GM18505 (cell line): ENCODE data around the gene RABGAP1L.

Source experiments
- ATAC-seq: cut with Tn5 transposase; IDR thresholded peaks from one replicate; pipeline ENCODE4 v1.9.1; 2021; ENCODE audit not compliant: unreplicated experiment
- POLR2A ChIP-seq: IDR thresholded peaks from 4 replicates; pipeline ENCODE4 v1.6.1; 2011; ENCODE audit warnings: borderline replicate concordance; ENCODE audit not compliant: insufficient read depth, insufficient read length; ENCODE audit errors: extremely low read depth

The RABGAP1L gene

DNA sequence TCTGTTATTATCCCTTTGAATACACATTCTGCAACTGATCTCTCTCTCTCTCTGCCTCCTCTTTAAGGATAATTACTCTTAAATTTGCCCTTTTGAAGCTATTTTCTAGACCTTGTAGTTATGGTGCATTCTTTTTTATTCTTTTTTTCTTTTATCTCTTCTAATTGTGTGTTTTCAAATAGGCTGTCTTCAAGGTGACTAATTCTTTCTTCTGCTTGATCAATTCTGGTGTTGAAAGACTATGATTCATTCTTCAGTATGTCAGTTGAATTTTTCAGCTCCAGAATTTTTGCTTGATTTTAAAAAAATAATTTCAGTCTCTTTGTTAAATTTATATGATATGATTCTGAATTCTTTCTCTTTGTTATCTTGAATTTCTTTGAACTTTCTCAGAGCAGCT, 192.8 kb downstream of the RABGAP1L start:
- ATAC-seq = no peak
- TF ChIP-seq POLR2A = no peak

- no peak for ATAC-seq
- TF ChIP-seq POLR2A = no peak
Observed at GRCh38 chr1:174352883-174353608, 193.7 kb downstream of the RABGAP1L start.

DNA sequence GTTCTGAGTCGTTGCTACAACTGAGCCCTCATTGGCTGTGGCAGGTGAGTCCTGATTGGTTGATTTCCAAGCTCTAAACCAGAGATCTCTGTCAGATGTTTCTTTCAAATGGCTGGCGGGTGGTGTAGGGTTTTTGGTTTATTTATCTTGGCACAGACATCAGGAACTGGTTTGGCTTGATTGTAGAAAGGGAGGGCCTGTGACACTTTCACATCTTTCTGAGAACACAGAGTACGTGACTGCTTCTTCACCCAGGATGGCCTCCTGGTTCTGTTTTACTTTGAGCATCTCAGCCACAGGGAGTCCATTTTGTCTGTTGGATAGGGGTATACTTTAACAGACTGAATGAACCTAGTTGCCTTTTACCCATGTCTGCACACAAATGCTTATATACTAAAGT, 199.0 kb downstream of the RABGAP1L start:
- no peak for TF ChIP-seq POLR2A
- ATAC-seq = no peak

DNA sequence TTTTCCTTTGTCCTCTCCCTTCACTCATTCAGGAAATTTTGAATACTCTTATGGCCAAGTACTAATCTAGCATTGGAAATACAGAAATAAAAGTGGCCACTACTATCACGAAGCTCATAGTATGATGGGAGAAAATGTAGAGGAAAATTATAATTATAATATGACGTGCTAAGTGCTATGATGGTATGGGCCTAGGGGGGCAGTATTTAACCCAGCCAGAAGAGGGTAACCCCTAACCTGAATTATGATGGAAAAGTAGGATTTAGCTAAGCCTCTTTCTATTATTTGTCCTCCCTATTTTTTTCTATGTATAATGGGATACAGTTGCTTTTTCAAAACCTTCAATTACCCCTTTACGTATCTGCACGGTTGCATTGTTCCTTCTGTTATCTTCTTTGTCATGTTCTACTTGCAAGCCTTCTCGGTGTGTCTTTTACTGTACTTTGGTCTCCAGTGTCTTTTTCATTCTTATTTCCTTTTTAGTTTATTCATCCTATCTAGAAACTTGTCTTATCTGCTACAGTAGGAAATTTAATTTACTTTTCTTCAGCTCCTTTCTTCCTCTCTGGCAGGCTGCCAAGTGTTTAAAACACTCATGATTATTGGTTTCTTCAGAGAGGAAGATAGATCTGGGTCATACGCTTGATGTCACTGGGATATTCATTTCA, 199.6 kb downstream of the RABGAP1L start:
- ATAC-seq = no peak

GRCh38 chr1:174359454-174359805, 200.1 kb downstream of the RABGAP1L start:
- no peak for TF ChIP-seq POLR2A
- ATAC-seq = no peak

More for the DNA sequence above, 199.6 kb downstream of the RABGAP1L start:
- TF ChIP-seq POLR2A = no peak

GRCh38 chr1:174364996-174365736, 205.8 kb downstream of the RABGAP1L start:
- ATAC-seq = no peak
- TF ChIP-seq POLR2A = no peak

DNA sequence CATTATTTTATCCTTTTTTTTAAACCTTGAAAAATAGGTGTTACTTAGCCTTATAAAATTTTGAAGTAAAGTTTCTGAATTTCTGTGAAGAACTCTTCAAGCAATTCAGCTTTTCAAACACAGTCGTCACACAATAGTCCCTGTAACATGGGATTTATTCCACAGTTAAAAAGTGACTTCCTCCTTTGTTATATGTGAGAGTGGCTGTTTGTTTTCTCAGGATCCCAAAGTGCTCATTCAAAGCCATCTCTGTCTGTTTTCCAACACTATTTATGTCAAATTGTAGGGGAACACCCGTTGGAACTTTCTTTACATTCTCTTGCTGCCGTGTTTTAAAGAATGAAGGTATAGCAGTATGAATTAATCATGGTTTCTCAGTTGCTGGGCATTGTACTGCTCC, 207.6 kb downstream of the RABGAP1L start:
- no peak for TF ChIP-seq POLR2A
- ATAC-seq = no peak

DNA sequence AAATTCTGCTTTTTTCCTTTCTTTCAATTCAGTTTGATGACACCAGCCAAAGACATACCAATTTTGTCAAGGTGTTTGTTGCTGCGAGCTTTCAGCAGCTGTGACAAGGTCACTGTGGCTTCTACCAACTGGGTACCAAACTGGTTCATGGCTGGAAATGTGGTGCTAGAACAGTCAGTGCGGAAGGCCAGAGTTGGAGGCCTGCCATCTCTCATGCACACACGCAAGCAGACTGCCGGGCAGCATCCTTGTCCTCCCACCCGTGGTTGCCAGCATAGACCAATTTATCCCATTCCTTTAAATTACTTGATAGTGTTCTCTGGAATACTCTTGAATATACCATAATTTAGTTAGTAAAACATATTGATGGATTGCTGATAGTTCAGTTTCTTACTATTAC, 208.6 kb downstream of the RABGAP1L start:
- ATAC-seq = no peak
- no peak for TF ChIP-seq POLR2A

DNA sequence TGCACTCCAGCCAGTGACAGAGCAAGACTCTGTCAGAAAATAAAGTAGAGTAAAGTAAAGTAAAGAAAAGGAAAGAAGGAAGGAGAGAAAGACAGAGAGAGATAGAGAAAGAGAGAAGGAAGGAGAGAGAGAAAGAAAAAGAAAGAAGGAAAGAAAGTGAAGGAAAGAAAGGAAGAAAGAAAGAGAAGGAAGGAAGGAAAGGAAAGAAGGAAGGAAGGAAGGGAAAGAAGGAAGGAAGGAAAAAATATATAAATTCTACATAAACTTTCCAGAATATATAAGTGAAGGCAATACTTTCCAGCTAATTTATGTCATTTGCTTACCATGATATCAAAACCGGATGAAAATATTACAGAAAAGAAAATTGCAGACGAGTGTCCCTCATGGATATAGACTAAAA, 216.7 kb downstream of the RABGAP1L start:
- no peak for TF ChIP-seq POLR2A
- ATAC-seq = no peak

DNA sequence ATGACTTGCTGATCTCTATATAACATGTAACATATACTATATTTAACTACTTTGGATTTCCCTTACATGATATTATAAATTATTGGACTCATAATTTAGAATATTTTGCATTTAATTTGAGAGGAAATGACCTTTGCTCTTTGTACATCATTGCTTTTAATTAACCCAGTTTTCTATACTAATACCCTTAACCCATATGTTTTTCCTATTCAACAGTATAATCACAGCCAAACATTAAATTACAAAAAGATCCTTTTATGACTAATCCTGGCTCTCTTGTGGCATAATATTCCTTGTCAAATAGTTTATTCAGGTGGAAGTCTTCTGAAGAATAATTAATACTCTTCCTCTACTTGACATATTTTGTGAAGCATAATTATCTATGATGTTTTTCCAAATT, 232.4 kb downstream of the RABGAP1L start:
- ATAC-seq = no peak
- no peak for TF ChIP-seq POLR2A

- no peak for TF ChIP-seq POLR2A
- ATAC-seq = no peak
Observed at GRCh38 chr1:174393885-174394284, 234.6 kb downstream of the RABGAP1L start.

GRCh38 chr1:174397261-174397660, 237.9 kb downstream of the RABGAP1L start:
- no peak for TF ChIP-seq POLR2A
- no peak for ATAC-seq

DNA sequence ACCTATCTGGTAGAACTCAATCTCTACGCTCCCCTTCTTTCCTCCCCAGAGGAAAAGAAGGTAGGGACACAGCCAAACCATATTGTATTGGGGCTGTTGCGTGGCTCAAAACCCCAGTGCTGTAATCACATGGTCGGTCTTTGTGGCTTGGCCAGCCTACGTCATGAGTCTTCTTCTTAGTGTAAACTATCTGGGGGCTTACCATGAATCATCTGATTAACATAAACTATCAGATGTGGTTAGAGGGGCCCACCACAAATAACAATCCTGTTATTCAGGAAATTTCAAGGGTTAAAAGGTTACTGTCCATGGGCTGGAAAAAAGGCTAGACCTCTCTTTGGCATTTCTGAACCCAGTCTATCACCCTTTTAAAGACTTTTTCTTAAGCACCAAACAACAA, 238.9 kb downstream of the RABGAP1L start:
- TF ChIP-seq POLR2A = no peak
- no peak for ATAC-seq

GRCh38 chr1:174399211-174399610, 239.9 kb downstream of the RABGAP1L start:
- no peak for ATAC-seq
- TF ChIP-seq POLR2A = no peak
